Measurements from ENCODE around the gene TTC7B. TPM values are rescaled to one million over a fixed set of nuclear protein-coding genes. Genes with fewer than 3 reads are reported as not detected.

TTC7B gene
- total and polyA plus RNA-seq, 2 of the 8 experiments (the other 6 are each of a cell fraction or from before 2014, with no cell fraction given), result 23.7 to 34.0 TPM

GRCh38 chr14:90603841-90604240 is 212.4 kb downstream of the TTC7B start (continued):
- TF ChIP-seq, protein P1, sequence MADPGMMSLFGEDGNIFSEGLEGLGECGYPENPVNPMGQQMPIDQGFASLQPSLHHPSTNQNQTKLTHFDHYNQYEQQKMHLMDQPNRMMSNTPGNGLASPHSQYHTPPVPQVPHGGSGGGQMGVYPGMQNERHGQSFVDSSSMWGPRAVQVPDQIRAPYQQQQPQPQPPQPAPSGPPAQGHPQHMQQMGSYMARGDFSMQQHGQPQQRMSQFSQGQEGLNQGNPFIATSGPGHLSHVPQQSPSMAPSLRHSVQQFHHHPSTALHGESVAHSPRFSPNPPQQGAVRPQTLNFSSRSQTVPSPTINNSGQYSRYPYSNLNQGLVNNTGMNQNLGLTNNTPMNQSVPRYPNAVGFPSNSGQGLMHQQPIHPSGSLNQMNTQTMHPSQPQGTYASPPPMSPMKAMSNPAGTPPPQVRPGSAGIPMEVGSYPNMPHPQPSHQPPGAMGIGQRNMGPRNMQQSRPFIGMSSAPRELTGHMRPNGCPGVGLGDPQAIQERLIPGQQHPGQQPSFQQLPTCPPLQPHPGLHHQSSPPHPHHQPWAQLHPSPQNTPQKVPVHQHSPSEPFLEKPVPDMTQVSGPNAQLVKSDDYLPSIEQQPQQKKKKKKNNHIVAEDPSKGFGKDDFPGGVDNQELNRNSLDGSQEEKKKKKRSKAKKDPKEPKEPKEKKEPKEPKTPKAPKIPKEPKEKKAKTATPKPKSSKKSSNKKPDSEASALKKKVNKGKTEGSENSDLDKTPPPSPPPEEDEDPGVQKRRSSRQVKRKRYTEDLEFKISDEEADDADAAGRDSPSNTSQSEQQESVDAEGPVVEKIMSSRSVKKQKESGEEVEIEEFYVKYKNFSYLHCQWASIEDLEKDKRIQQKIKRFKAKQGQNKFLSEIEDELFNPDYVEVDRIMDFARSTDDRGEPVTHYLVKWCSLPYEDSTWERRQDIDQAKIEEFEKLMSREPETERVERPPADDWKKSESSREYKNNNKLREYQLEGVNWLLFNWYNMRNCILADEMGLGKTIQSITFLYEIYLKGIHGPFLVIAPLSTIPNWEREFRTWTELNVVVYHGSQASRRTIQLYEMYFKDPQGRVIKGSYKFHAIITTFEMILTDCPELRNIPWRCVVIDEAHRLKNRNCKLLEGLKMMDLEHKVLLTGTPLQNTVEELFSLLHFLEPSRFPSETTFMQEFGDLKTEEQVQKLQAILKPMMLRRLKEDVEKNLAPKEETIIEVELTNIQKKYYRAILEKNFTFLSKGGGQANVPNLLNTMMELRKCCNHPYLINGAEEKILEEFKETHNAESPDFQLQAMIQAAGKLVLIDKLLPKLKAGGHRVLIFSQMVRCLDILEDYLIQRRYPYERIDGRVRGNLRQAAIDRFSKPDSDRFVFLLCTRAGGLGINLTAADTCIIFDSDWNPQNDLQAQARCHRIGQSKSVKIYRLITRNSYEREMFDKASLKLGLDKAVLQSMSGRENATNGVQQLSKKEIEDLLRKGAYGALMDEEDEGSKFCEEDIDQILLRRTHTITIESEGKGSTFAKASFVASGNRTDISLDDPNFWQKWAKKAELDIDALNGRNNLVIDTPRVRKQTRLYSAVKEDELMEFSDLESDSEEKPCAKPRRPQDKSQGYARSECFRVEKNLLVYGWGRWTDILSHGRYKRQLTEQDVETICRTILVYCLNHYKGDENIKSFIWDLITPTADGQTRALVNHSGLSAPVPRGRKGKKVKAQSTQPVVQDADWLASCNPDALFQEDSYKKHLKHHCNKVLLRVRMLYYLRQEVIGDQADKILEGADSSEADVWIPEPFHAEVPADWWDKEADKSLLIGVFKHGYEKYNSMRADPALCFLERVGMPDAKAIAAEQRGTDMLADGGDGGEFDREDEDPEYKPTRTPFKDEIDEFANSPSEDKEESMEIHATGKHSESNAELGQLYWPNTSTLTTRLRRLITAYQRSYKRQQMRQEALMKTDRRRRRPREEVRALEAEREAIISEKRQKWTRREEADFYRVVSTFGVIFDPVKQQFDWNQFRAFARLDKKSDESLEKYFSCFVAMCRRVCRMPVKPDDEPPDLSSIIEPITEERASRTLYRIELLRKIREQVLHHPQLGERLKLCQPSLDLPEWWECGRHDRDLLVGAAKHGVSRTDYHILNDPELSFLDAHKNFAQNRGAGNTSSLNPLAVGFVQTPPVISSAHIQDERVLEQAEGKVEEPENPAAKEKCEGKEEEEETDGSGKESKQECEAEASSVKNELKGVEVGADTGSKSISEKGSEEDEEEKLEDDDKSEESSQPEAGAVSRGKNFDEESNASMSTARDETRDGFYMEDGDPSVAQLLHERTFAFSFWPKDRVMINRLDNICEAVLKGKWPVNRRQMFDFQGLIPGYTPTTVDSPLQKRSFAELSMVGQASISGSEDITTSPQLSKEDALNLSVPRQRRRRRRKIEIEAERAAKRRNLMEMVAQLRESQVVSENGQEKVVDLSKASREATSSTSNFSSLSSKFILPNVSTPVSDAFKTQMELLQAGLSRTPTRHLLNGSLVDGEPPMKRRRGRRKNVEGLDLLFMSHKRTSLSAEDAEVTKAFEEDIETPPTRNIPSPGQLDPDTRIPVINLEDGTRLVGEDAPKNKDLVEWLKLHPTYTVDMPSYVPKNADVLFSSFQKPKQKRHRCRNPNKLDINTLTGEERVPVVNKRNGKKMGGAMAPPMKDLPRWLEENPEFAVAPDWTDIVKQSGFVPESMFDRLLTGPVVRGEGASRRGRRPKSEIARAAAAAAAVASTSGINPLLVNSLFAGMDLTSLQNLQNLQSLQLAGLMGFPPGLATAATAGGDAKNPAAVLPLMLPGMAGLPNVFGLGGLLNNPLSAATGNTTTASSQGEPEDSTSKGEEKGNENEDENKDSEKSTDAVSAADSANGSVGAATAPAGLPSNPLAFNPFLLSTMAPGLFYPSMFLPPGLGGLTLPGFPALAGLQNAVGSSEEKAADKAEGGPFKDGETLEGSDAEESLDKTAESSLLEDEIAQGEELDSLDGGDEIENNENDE (IDR thresholded peaks at IDR 0.05; ENCODE audit: insufficient replicate concordance, low read length), result no peak
- TF ChIP-seq CBX5 (IDR thresholded peaks at IDR 0.05; ENCODE audit: low read depth, low read length) (no peak), EZH2 (IDR thresholded peaks at IDR 0.05; ENCODE audit: low read depth, low read length, severe bottlenecking) (no peak), SIX5 (IDR thresholded peaks at IDR 0.05; ENCODE audit: low read depth, low read length) (no peak), NANOG (IDR thresholded peaks at IDR 0.05; ENCODE audit: insufficient read depth, low read depth, low read length, poor library complexity, severe bottlenecking) (no peak), POLR2AphosphoS5 (IDR thresholded peaks at IDR 0.05; ENCODE audit: low read depth, low read length) (no peak), PHF8 (conservative IDR thresholded peaks at IDR 0.05; ENCODE audit: low read depth, low read length) (no peak), SIN3A (conservative IDR thresholded peaks at IDR 0.05 in 1 of 2, IDR thresholded peaks at IDR 0.05 in 1 of 2; ENCODE audit: low read depth in 1 of 2, low read length in 2 of 2) (no peak), E2F6 (IDR thresholded peaks at IDR 0.05) (no peak)
- TF ChIP-seq, protein P2, sequence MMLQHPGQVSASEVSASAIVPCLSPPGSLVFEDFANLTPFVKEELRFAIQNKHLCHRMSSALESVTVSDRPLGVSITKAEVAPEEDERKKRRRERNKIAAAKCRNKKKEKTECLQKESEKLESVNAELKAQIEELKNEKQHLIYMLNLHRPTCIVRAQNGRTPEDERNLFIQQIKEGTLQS (IDR thresholded peaks at IDR 0.05; ENCODE audit: insufficient read depth, low read depth, low read length), result no peak
